HG02840 (cell line): ENCODE data around the gene AKNA.
A peak's percentile ranks its signal among the peaks of the same experiment; 100 is the strongest.

Experiments
- ATAC-seq: cut with Tn5 transposase; IDR thresholded peaks from one replicate; pipeline ENCODE4 v1.9.1; 2021; ENCODE audit warnings: mild to moderate bottlenecking, moderate library complexity, moderate number of reproducible peaks; ENCODE audit not compliant: unreplicated experiment, low FRiP score

Gene AKNA

GRCh38 chr9:114416290-114416689 lies 28.5 kb upstream of the AKNA start:
- no peak for ATAC-seq

GRCh38 chr9:114414346-114414745 lies 26.6 kb upstream of the AKNA start:
- ATAC-seq = no peak

GRCh38 chr9:114413861-114414301 lies 26.1 kb upstream of the AKNA start:
- ATAC-seq = no peak

GRCh38 chr9:114412048-114412683 lies 24.4 kb upstream of the AKNA start:
- ATAC-seq = no peak

GRCh38 chr9:114411452-114411851 lies 23.7 kb upstream of the AKNA start:
- no peak for ATAC-seq

GRCh38 chr9:114410910-114411309 lies 23.1 kb upstream of the AKNA start:
- ATAC-seq = no peak

GRCh38 chr9:114409842-114410241 lies 22.1 kb upstream of the AKNA start:
- ATAC-seq = no peak

GRCh38 chr9:114409103-114409780 lies 21.5 kb upstream of the AKNA start:
- no peak for ATAC-seq

GRCh38 chr9:114408645-114409044 lies 20.9 kb upstream of the AKNA start:
- no peak for ATAC-seq

- no peak for ATAC-seq
These were observed 20.1 kb upstream of the AKNA start for GRCh38 chr9:114407889-114408288.

- no peak for ATAC-seq
These were observed 18.7 kb upstream of the AKNA start for GRCh38 chr9:114406441-114406840.

- ATAC-seq = peak; percentile 84
These were observed 17.7 kb upstream of the AKNA start for GRCh38 chr9:114405294-114406034.

GRCh38 chr9:114404531-114404930 lies 16.7 kb upstream of the AKNA start:
- no peak for ATAC-seq

- ATAC-seq = no peak
These were observed 15.5 kb upstream of the AKNA start for GRCh38 chr9:114403153-114403756.

- no peak for ATAC-seq
These were observed 13.6 kb upstream of the AKNA start for GRCh38 chr9:114401344-114401743.

GRCh38 chr9:114400772-114401171 lies 13.0 kb upstream of the AKNA start:
- ATAC-seq = no peak

GRCh38 chr9:114400219-114400618 lies 12.4 kb upstream of the AKNA start:
- no peak for ATAC-seq

- ATAC-seq = no peak
These were observed 11.6 kb upstream of the AKNA start for GRCh38 chr9:114399381-114399780.

- ATAC-seq = peak; percentile 87
These were observed 10.2 kb upstream of the AKNA start for GRCh38 chr9:114397848-114398605.

GRCh38 chr9:114397219-114397847 lies 9.6 kb upstream of the AKNA start:
- ATAC-seq = no peak
